ENCODE data around the gene KIF21A. TPM values are rescaled to one million over a fixed set of nuclear protein-coding genes. Genes with fewer than 3 reads are reported as not detected.

Gene KIF21A
- total RNA-seq, 6 experiments from 2014 or later: 18.4 to 32.9 (median 27.8) TPM

- intact Hi-C loops (cut with DNase I): no loop called here
- no peaks in the 10 kb centered on the region for H3K36me3 ChIP-seq
- no peak for ATAC-seq
- TF ChIP-seq POLR2A (IDR thresholded peaks at IDR 0.05): no peak
- no peak for TF ChIP-seq CTCF (IDR thresholded peaks at IDR 0.05)
- H3K4me3 ChIP-seq: no peak overlapping the region
- no peaks in the 10 kb centered on the region for H3K27me3 ChIP-seq
- WGBS (ENCODE audit: insufficient coverage, low coverage, low lambda C conversion rate, missing lambda C conversion rate): 95% methylated on average over 2 of the region's 2 CpGs
- H3K4me1 ChIP-seq: no peaks in the 10 kb centered on the region
- no peaks in the 10 kb centered on the region for H3K9me3 ChIP-seq
- no peak for DNase-seq
- H3K27ac ChIP-seq: no peak overlapping the region
Measured at GRCh38 chr12:39383114-39383513, 59.8 kb downstream of the KIF21A start.

DNA sequence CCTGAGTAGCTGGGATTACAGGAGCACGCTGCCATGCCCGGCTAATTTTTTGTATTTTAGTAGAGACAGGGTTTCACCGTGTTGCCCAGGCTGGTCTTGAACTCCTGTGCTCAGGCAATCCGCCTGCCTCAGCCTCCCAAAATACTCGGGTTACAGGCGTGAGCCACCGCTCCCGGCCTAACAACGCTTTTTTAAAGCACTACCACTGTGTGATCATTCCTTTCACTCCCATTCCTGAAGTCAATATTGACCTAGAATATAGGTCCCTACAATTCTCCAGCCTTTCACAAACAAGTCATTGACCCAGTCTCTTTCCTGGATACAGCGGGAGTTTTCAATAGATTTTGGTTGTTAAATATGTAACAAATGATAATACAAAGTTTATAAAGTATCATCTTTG is 62.8 kb downstream of the KIF21A start:
- no peaks in the 10 kb centered on the region for H3K36me3 ChIP-seq
- WGBS (ENCODE audit: insufficient coverage, low coverage, low lambda C conversion rate, missing lambda C conversion rate): 79% methylated on average over 10 of the region's 10 CpGs
- no peak overlapping the region for H3K4me3 ChIP-seq
- intact Hi-C loops (cut with DNase I): no loop called here
- TF ChIP-seq CTCF (IDR thresholded peaks at IDR 0.05): no peak
- TF ChIP-seq POLR2A (IDR thresholded peaks at IDR 0.05): no peak
- H3K9me3 ChIP-seq: no peaks in the 10 kb centered on the region
- DNase-seq (no peak), ATAC-seq (peak; percentile 36 to 78 (median 54))
- no peaks in the 10 kb centered on the region for H3K4me1 ChIP-seq
- no peak overlapping the region for H3K27ac ChIP-seq
- H3K27me3 ChIP-seq: no peaks in the 10 kb centered on the region

DNA sequence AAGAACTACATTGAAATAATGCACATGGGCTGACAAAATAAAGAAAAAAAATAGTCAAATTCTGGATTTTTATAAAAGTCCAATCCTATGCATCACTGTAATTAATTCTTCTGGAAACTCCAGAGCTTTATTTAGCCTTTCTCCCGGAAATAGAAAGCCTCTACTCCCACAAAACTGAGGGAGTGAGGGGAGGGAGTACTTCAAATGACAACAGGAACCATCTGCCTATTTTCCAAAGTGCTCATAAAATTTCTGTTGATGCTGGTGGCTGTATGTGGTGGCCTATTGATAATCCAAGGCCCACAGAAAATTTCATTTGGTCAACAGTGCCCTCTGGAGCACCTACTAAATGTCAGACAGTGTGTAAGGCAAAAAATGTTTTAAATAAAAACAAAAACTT is 64.6 kb downstream of the KIF21A start:
- H3K27ac ChIP-seq: no peak overlapping the region
- TF ChIP-seq CTCF (IDR thresholded peaks at IDR 0.05): peak in 1 of 4 donors; percentile 5
- no peak for TF ChIP-seq POLR2A (IDR thresholded peaks at IDR 0.05)
- DNase-seq: no peak
- H3K4me3 ChIP-seq: no peak overlapping the region
- 63% methylated on average over 1 of the region's 1 CpG for WGBS (ENCODE audit: insufficient coverage, low coverage, low lambda C conversion rate, missing lambda C conversion rate)
- intact Hi-C loops (cut with DNase I): no loop called here
- H3K4me1 ChIP-seq: no peaks in the 10 kb centered on the region
- no peaks in the 10 kb centered on the region for H3K27me3 ChIP-seq
- H3K36me3 ChIP-seq: no peaks in the 10 kb centered on the region
- no peaks in the 10 kb centered on the region for H3K9me3 ChIP-seq
- peak in 1 of 4 donors; percentile 37 for ATAC-seq

DNA sequence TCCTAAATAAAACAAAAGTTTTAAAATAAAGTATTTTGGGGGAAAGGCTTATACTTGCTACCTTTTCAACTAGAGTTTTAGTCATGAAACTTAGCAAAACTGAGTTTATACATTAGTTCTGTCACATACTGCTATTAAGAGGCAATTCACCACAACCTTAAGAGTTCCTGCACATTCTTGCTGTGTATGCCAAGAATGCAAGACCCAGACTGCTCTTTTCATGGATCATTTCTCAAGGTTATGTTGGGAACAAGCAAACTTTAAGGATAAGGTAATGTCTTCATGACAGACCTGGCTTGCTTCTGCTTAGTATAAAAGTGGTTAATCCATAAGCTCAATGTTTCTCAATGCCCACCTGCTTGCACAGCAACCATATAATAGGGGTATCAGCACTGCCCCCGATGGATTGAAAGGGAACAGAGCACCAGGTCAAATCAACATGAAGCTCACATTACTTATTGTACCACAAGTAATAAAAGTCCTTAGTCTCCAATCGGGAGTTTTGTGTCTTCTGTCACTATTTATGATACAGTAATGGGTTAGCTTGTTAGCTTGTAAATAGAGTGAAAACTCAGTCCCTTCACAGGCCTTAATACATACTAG is 67.6 kb downstream of the KIF21A start:
- H3K27ac ChIP-seq: no peak overlapping the region
- no peaks in the 10 kb centered on the region for H3K9me3 ChIP-seq
- WGBS (ENCODE audit: insufficient coverage, low coverage, low lambda C conversion rate, missing lambda C conversion rate): 69% methylated on average over 2 of the region's 2 CpGs
- no peaks in the 10 kb centered on the region for H3K27me3 ChIP-seq
- no peak for TF ChIP-seq CTCF (IDR thresholded peaks at IDR 0.05)
- no peak for TF ChIP-seq POLR2A (IDR thresholded peaks at IDR 0.05)
- H3K36me3 ChIP-seq: no peaks in the 10 kb centered on the region
- intact Hi-C loops (cut with DNase I): no loop called here
- peaks cover 0 to 4% (median 0%) of the 10 kb centered on the region in 4 donors for H3K4me1 ChIP-seq
- ATAC-seq (no peak), DNase-seq (no peak)
- no peak overlapping the region for H3K4me3 ChIP-seq
